ENCODE measurements around the gene CCDC122. TPM values are rescaled to one million over a fixed set of nuclear protein-coding genes. Genes with fewer than 3 reads are reported as not detected.

CCDC122 gene
- total RNA-seq, 1 experiment from 2014 or later, result 10.5 TPM

- ChIA-PET CTCF (interaction anchor here (1.4 kb wide), 1 partner anchor 13 kb away, joined by 3 read pairs; no protein-coding TSS in a partner anchor), POLR2A (no interaction called here)
- TF ChIP-seq TEAD1 (CRISPR knock-in tag; IDR thresholded peaks at IDR 0.05) (no peak), TP53 (CRISPR knock-in tag; IDR thresholded peaks at IDR 0.05) (no peak), ZNF423 (CRISPR knock-in tag; IDR thresholded peaks at IDR 0.05) (no peak), ZNF396 (CRISPR knock-in tag; IDR thresholded peaks at IDR 0.05; ENCODE audit: borderline replicate concordance) (no peak), ZNF138 (CRISPR knock-in tag; conservative IDR thresholded peaks at IDR 0.05) (no peak), ZNF671 (CRISPR knock-in tag; IDR thresholded peaks at IDR 0.05) (no peak), ELF4 (CRISPR knock-in tag; IDR thresholded peaks at IDR 0.05; ENCODE audit: low read depth) (no peak), GTF2I (CRISPR knock-in tag; conservative IDR thresholded peaks at IDR 0.05) (no peak), JUN (CRISPR knock-in tag; IDR thresholded peaks at IDR 0.05) (no peak), NR2C2 (CRISPR knock-in tag; IDR thresholded peaks at IDR 0.05) (no peak), ZNF416 (CRISPR knock-in tag; IDR thresholded peaks at IDR 0.05) (no peak), CDX4 (CRISPR knock-in tag; IDR thresholded peaks at IDR 0.05; ENCODE audit: borderline replicate concordance) (no peak), CREB1 (CRISPR knock-in tag; IDR thresholded peaks at IDR 0.05) (no peak), FOXP4 (CRISPR knock-in tag; IDR thresholded peaks at IDR 0.05) (no peak), RORB (CRISPR knock-in tag; IDR thresholded peaks at IDR 0.05) (no peak), PRDM15 (CRISPR knock-in tag; IDR thresholded peaks at IDR 0.05) (no peak)
- TF ChIP-seq, protein P1, sequence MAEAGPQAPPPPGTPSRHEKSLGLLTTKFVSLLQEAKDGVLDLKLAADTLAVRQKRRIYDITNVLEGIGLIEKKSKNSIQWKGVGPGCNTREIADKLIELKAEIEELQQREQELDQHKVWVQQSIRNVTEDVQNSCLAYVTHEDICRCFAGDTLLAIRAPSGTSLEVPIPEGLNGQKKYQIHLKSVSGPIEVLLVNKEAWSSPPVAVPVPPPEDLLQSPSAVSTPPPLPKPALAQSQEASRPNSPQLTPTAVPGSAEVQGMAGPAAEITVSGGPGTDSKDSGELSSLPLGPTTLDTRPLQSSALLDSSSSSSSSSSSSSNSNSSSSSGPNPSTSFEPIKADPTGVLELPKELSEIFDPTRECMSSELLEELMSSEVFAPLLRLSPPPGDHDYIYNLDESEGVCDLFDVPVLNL (CRISPR knock-in tag; IDR thresholded peaks at IDR 0.05; ENCODE audit: borderline replicate concordance, low read depth), result no peak
- TF ChIP-seq, protein P2, sequence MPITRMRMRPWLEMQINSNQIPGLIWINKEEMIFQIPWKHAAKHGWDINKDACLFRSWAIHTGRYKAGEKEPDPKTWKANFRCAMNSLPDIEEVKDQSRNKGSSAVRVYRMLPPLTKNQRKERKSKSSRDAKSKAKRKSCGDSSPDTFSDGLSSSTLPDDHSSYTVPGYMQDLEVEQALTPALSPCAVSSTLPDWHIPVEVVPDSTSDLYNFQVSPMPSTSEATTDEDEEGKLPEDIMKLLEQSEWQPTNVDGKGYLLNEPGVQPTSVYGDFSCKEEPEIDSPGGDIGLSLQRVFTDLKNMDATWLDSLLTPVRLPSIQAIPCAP (CRISPR knock-in tag; IDR thresholded peaks at IDR 0.05), result no peak
- no peaks in the 10 kb centered on the region for H3K9me3 Mint-ChIP-seq
- no peak overlapping the region for H3K4me3 Mint-ChIP-seq
- H3K36me3 Mint-ChIP-seq, result no peaks in the 10 kb centered on the region
- ATAC-seq, result no peak
- DNase-seq (ENCODE audit: low spot score), result no peak
- H3K27ac Mint-ChIP-seq, result no peak overlapping the region
- peaks cover 22% of the 10 kb centered on the region for H3K27me3 Mint-ChIP-seq (ENCODE audit: low read depth)
- H3K4me1 Mint-ChIP-seq, result peaks cover 39% of the 10 kb centered on the region
Observed at GRCh38 chr13:43881580-43881979, 2.0 kb upstream of the CCDC122 start.

DNA sequence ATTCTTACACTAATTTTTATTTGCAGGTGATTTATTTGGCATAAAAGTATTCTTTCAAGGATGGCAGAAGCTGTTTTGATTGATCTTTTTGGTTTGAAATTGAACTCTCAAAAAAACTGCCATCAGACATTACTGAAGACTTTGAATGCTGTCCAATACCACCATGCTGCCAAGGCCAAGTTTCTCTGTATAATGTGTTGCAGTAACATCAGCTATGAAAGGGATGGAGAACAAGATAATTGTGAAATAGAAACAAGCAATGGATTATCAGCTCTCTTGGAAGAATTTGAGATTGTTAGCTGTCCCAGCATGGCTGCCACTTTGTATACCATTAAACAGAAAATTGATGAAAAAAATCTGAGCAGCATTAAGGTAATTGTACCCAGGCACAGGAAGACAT lies 1.4 kb upstream of the CCDC122 start:
- ChIA-PET POLR2A (no interaction called here), CTCF (interaction anchor here (1.4 kb wide), 1 partner anchor 14 kb away, joined by 3 read pairs; no protein-coding TSS in a partner anchor)
- Mint-ChIP-seq H3K27me3 (ENCODE audit: low read depth) (peaks cover 22% of the 10 kb centered on the region), H3K9me3 (no peaks in the 10 kb centered on the region; the same call in 1 of the 2 replicates), H3K4me1 (peaks cover 41% of the 10 kb centered on the region), H3K36me3 (no peaks in the 10 kb centered on the region), H3K4me3 (no peak overlapping the region), H3K27ac (no peak overlapping the region)
- DNase-seq (ENCODE audit: low spot score), result no peak
- no peak for ATAC-seq
- TF ChIP-seq PRRX2 (CRISPR knock-in tag; IDR thresholded peaks at IDR 0.05) (no peak), ZNF396 (CRISPR knock-in tag; IDR thresholded peaks at IDR 0.05; ENCODE audit: borderline replicate concordance) (no peak), PRDM15 (CRISPR knock-in tag; IDR thresholded peaks at IDR 0.05) (no peak), NR1H2 (CRISPR knock-in tag; IDR thresholded peaks at IDR 0.05) (no peak), EMX1 (CRISPR knock-in tag; IDR thresholded peaks at IDR 0.05) (no peak), NFYB (CRISPR knock-in tag; conservative IDR thresholded peaks at IDR 0.05; ENCODE audit: low read depth) (no peak), CBFB (CRISPR knock-in tag; IDR thresholded peaks at IDR 0.05; ENCODE audit: low read depth) (no peak), USF2 (CRISPR knock-in tag; IDR thresholded peaks at IDR 0.05) (no peak)

All from WTC11 (cell line).